ENCODE measurements around the gene BATF. TPM values are rescaled to one million over a fixed set of nuclear protein-coding genes. Genes with fewer than 3 reads are reported as not detected.

Gene BATF
- total RNA-seq, 1 experiment from 2014 or later = not detected

DNA sequence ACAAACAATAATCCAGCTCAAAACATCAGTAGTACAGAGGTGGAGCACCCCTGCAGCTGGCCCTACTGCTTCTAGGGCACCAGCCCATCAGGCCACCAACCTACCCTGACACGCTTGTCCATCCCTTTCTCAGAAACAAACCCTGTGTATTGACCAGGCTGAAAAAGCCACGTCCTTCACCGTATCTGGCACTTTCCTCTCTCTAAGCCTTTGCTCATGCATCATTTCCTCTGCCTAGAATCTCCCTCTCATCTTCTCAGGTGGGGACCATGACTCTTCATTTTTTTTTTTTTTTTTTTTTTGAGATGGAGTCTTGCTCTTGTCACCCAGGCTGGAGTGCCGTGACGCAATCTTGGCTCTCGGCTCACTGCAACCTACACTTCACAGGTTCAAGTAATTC, 30.9 kb downstream of the BATF start:
- Histone ChIP-seq H3K27ac (ENCODE audit: low read length) (no peak overlapping the region), H3K4me3 (ENCODE audit: low read depth in 2 of 2, low read length in 2 of 2) (no peak overlapping the region), H3K9me3 (ENCODE audit: control insufficient read depth, insufficient read depth, low read depth, low read length) (peaks cover 4% of the 10 kb centered on the region; the same call in 1 of the 2 replicates), H3K4me1 (ENCODE audit: control insufficient read depth, insufficient read depth, low read length) (no peaks in the 10 kb centered on the region), H3K27me3 (ENCODE audit: control insufficient read depth, insufficient read depth, low read length) (no peaks in the 10 kb centered on the region), H3K36me3 (ENCODE audit: control insufficient read depth, insufficient read depth, low read length) (no peaks in the 10 kb centered on the region)
- DNase-seq (ENCODE audit: low read depth, low spot score) = no peak
- ChIA-PET CTCF (interaction anchor here (0.6 kb wide), 1 partner anchor 429 kb away, joined by 4 read pairs; no protein-coding TSS in a partner anchor), POLR2A (no interaction called here)
- intact Hi-C loops (cut with micrococcal nuclease; ENCODE audit: unreplicated experiment) (no loop called here), in situ Hi-C loops (cut with HindIII; ENCODE audit: low pct_unique_long_range_greater_than_20kb, low sequenced_read_pairs) (no loop called here)
- no TSS peak for BruUV-seq (replicated peaks)
- ATAC-seq = no peak
- TF ChIP-seq, protein P1, sequence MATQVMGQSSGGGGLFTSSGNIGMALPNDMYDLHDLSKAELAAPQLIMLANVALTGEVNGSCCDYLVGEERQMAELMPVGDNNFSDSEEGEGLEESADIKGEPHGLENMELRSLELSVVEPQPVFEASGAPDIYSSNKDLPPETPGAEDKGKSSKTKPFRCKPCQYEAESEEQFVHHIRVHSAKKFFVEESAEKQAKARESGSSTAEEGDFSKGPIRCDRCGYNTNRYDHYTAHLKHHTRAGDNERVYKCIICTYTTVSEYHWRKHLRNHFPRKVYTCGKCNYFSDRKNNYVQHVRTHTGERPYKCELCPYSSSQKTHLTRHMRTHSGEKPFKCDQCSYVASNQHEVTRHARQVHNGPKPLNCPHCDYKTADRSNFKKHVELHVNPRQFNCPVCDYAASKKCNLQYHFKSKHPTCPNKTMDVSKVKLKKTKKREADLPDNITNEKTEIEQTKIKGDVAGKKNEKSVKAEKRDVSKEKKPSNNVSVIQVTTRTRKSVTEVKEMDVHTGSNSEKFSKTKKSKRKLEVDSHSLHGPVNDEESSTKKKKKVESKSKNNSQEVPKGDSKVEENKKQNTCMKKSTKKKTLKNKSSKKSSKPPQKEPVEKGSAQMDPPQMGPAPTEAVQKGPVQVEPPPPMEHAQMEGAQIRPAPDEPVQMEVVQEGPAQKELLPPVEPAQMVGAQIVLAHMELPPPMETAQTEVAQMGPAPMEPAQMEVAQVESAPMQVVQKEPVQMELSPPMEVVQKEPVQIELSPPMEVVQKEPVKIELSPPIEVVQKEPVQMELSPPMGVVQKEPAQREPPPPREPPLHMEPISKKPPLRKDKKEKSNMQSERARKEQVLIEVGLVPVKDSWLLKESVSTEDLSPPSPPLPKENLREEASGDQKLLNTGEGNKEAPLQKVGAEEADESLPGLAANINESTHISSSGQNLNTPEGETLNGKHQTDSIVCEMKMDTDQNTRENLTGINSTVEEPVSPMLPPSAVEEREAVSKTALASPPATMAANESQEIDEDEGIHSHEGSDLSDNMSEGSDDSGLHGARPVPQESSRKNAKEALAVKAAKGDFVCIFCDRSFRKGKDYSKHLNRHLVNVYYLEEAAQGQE (IDR thresholded peaks at IDR 0.05; ENCODE audit: insufficient read depth in 1 of 2, low read depth in 2 of 2, low read length in 1 of 2) = no peak
- TF ChIP-seq POLR2AphosphoS5 (IDR thresholded peaks at IDR 0.05; ENCODE audit: low read depth, low read length) = no peak
- TF ChIP-seq SIN3A (IDR thresholded peaks at IDR 0.05; ENCODE audit: borderline replicate concordance, insufficient read depth, low read depth, low read length) = no peak
- no peak for TF ChIP-seq TCF7L2 (IDR thresholded peaks at IDR 0.05; ENCODE audit: low read depth, low read length)
- TF ChIP-seq, protein P2, sequence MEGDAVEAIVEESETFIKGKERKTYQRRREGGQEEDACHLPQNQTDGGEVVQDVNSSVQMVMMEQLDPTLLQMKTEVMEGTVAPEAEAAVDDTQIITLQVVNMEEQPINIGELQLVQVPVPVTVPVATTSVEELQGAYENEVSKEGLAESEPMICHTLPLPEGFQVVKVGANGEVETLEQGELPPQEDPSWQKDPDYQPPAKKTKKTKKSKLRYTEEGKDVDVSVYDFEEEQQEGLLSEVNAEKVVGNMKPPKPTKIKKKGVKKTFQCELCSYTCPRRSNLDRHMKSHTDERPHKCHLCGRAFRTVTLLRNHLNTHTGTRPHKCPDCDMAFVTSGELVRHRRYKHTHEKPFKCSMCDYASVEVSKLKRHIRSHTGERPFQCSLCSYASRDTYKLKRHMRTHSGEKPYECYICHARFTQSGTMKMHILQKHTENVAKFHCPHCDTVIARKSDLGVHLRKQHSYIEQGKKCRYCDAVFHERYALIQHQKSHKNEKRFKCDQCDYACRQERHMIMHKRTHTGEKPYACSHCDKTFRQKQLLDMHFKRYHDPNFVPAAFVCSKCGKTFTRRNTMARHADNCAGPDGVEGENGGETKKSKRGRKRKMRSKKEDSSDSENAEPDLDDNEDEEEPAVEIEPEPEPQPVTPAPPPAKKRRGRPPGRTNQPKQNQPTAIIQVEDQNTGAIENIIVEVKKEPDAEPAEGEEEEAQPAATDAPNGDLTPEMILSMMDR (IDR thresholded peaks at IDR 0.05) = no peak

- CTCF ChIA-PET = no interaction called here
- in situ Hi-C loops (cut with HindIII; ENCODE audit: low pct_unique_long_range_greater_than_20kb, low sequenced_read_pairs) (no loop called here), intact Hi-C loops (cut with micrococcal nuclease; ENCODE audit: unreplicated experiment) (no loop called here)
- ATAC-seq = no peak
- Histone ChIP-seq H3K4me3 (ENCODE audit: low read depth in 2 of 2, low read length in 2 of 2) (no peak overlapping the region), H3K27ac (ENCODE audit: low read length) (no peak overlapping the region), H3K9me3 (ENCODE audit: control insufficient read depth, insufficient read depth, low read depth, low read length) (peaks cover 4% of the 10 kb centered on the region; the same call in 1 of the 2 replicates), H3K27me3 (ENCODE audit: control insufficient read depth, insufficient read depth, low read length) (no peaks in the 10 kb centered on the region), H3K36me3 (ENCODE audit: control insufficient read depth, insufficient read depth, low read length) (no peaks in the 10 kb centered on the region), H3K4me1 (ENCODE audit: control insufficient read depth, insufficient read depth, low read length) (no peaks in the 10 kb centered on the region)
- DNase-seq (ENCODE audit: low read depth, low spot score) = no peak
- BruUV-seq (replicated peaks) = no TSS peak
- POLR2A ChIA-PET = no interaction called here
- no peak for TF ChIP-seq POLR2AphosphoS5 (IDR thresholded peaks at IDR 0.05; ENCODE audit: low read depth, low read length)
- no peak for TF ChIP-seq TCF7L2 (IDR thresholded peaks at IDR 0.05; ENCODE audit: low read depth, low read length)
- TF ChIP-seq, protein P1 (IDR thresholded peaks at IDR 0.05; ENCODE audit: insufficient read depth in 1 of 2, low read depth in 2 of 2, low read length in 1 of 2) = no peak
- TF ChIP-seq, protein P2 (IDR thresholded peaks at IDR 0.05) = no peak
- no peak for TF ChIP-seq SIN3A (IDR thresholded peaks at IDR 0.05; ENCODE audit: borderline replicate concordance, insufficient read depth, low read depth, low read length)
Observed at GRCh38 chr14:75553761-75554364, 31.6 kb downstream of the BATF start.
